NB4 (cell line): ENCODE data around the gene NUPR1.

Experiments used
- CTCF ChIP-seq: IDR thresholded peaks from one replicate; pipeline ENCODE4 v1.5.1; 2012; ENCODE audit warnings: low read depth, low read length
- MAX ChIP-seq: IDR thresholded peaks from 2 replicates; pipeline ENCODE4 v1.6.1; 2011; ENCODE audit warnings: low read depth, low read length
- POLR2A ChIP-seq: IDR thresholded peaks from 2 replicates; pipeline ENCODE4 v1.6.1; 2011; ENCODE audit warnings: mild to moderate bottlenecking; ENCODE audit not compliant: insufficient read length; ENCODE audit errors: extremely low read depth

- TF ChIP-seq CTCF (no peak), MAX (no peak), POLR2A (no peak)
Measured at GRCh38 chr16:28526201-28527099, 12.3 kb downstream of the NUPR1 start.
